ENCODE measurements around the gene MARK2. TPM values are rescaled to one million over a fixed set of nuclear protein-coding genes. Genes with fewer than 3 reads are reported as not detected.

MARK2 gene
- polyA plus RNA-seq, 1 of the 3 experiments (the other 2 are of a cell fraction) = 18.8 TPM

- Histone ChIP-seq H3K9me3 (no peaks in the 10 kb centered on the region), H3K79me2 (ENCODE audit: insufficient read depth) (no peaks in the 10 kb centered on the region), H3F3A (replicated peaks; ENCODE audit: insufficient read depth) (no peaks in the 10 kb centered on the region), H3K9ac (no peak overlapping the region), H3K4me1 (ENCODE audit: control insufficient read depth in 1 of 2, insufficient read depth in 2 of 2, low read depth in 1 of 2, low read length in 1 of 2) (no peaks in the 10 kb centered on the region), H3K36me3 (replicated peaks in 1 of 2; ENCODE audit: control insufficient read depth in 1 of 2, insufficient read depth in 2 of 2, low read length in 1 of 2) (peaks cover 0 to 4% of the 10 kb centered on the region in 2 experiments), H3K27ac (ENCODE audit: low read depth in 2 of 2, low read length in 1 of 2) (no peak overlapping the region), H2AFZ (ENCODE audit: low read depth) (no peak overlapping the region), H3K27me3 (ENCODE audit: insufficient read depth) (no peaks in the 10 kb centered on the region), H3K4me2 (no peak overlapping the region), H3K4me3 (ENCODE audit: low read depth in 2 of 2, low read length in 1 of 2) (no peak overlapping the region), H3K9me2 (no peaks in the 10 kb centered on the region), H4K20me1 (ENCODE audit: insufficient read depth) (no peaks in the 10 kb centered on the region)
- TF ChIP-seq EP300 (IDR thresholded peaks at IDR 0.05; ENCODE audit: borderline replicate concordance in 1 of 2, low read depth in 1 of 2, low read length in 1 of 2) = no peak
- CTCF ChIA-PET = no interaction called here
- no peak for DNase-seq
- POLR2A ChIA-PET = no interaction called here
Observed at GRCh38 chr11:63793161-63793560, 45.7 kb upstream of the MARK2 start.

GRCh38 chr11:63795066-63795465 lies 43.8 kb upstream of the MARK2 start:
- Histone ChIP-seq H3K9me2 (no peaks in the 10 kb centered on the region), H3F3A (replicated peaks; ENCODE audit: insufficient read depth) (no peaks in the 10 kb centered on the region), H3K27ac (ENCODE audit: low read depth in 2 of 2, low read length in 1 of 2) (no peak overlapping the region), H3K4me2 (no peak overlapping the region), H3K27me3 (ENCODE audit: insufficient read depth) (no peaks in the 10 kb centered on the region), H3K4me1 (ENCODE audit: control insufficient read depth in 1 of 2, insufficient read depth in 2 of 2, low read depth in 1 of 2, low read length in 1 of 2) (no peaks in the 10 kb centered on the region), H3K9me3 (no peaks in the 10 kb centered on the region), H4K20me1 (ENCODE audit: insufficient read depth) (no peaks in the 10 kb centered on the region), H3K36me3 (replicated peaks in 1 of 2; ENCODE audit: control insufficient read depth in 1 of 2, insufficient read depth in 2 of 2, low read length in 1 of 2) (peaks cover 0 to 4% of the 10 kb centered on the region in 2 experiments), H3K79me2 (ENCODE audit: insufficient read depth) (no peaks in the 10 kb centered on the region), H3K9ac (no peak overlapping the region), H3K4me3 (ENCODE audit: low read depth in 2 of 2, low read length in 1 of 2) (no peak overlapping the region), H2AFZ (ENCODE audit: low read depth) (no peak overlapping the region)
- ChIA-PET CTCF (no interaction called here), POLR2A (no interaction called here)
- DNase-seq = no peak
- WGBS (ENCODE audit: low lambda C conversion rate) = 93% methylated on average over 11 of the region's 11 CpGs
- TF ChIP-seq CHD2 (IDR thresholded peaks at IDR 0.05; ENCODE audit: low read length, partially characterized antibody) = no peak
- TF ChIP-seq FOXM1 (IDR thresholded peaks at IDR 0.05; ENCODE audit: low read depth) = no peak
- no peak for TF ChIP-seq POLR2AphosphoS5 (IDR thresholded peaks at IDR 0.05; ENCODE audit: low read depth, low read length)
- no peak for TF ChIP-seq MAX (IDR thresholded peaks at IDR 0.05; ENCODE audit: low read depth)
- no peak for TF ChIP-seq MEF2A (IDR thresholded peaks at IDR 0.05; ENCODE audit: borderline replicate concordance, low read depth)
- TF ChIP-seq RCOR1 (IDR thresholded peaks at IDR 0.05; ENCODE audit: low read length) = no peak
- no peak for TF ChIP-seq NFIC (IDR thresholded peaks at IDR 0.05; ENCODE audit: borderline replicate concordance)
- TF ChIP-seq SIN3A (IDR thresholded peaks at IDR 0.05; ENCODE audit: borderline replicate concordance, low read depth, low read length) = no peak
- no peak for TF ChIP-seq GABPA (IDR thresholded peaks at IDR 0.05; ENCODE audit: low read depth)

GRCh38 chr11:63800921-63801320 lies 38.0 kb upstream of the MARK2 start:
- no peak overlapping the region for H3K27ac ChIP-seq (ENCODE audit: low read depth in 2 of 2, low read length in 1 of 2)
- H2AFZ ChIP-seq (ENCODE audit: low read depth) = no peak overlapping the region
- TF ChIP-seq PBX3 (IDR thresholded peaks at IDR 0.05) (no peak), FOSL2 (IDR thresholded peaks at IDR 0.05; ENCODE audit: borderline replicate concordance, low read depth) (no peak), JUND (IDR thresholded peaks at IDR 0.05) (no peak), TAF1 (IDR thresholded peaks at IDR 0.05; ENCODE audit: borderline replicate concordance, low read depth, low read length) (no peak), POLR2AphosphoS5 (IDR thresholded peaks at IDR 0.05; ENCODE audit: low read depth, low read length) (no peak)
- ChIA-PET CTCF (interaction anchor here (0.7 kb wide), 1 partner anchor 29 kb away, joined by 3 read pairs; no protein-coding TSS in a partner anchor), POLR2A (no interaction called here)
- H3K9ac ChIP-seq = no peak overlapping the region
- H3K4me2 ChIP-seq = no peak overlapping the region
- H3K4me1 ChIP-seq (ENCODE audit: control insufficient read depth in 1 of 2, insufficient read depth in 2 of 2, low read depth in 1 of 2, low read length in 1 of 2) = no peaks in the 10 kb centered on the region
- H3K27me3 ChIP-seq (ENCODE audit: insufficient read depth) = no peaks in the 10 kb centered on the region
- no peaks in the 10 kb centered on the region for H3K9me3 ChIP-seq
- H3K36me3 ChIP-seq (replicated peaks in 1 of 2; ENCODE audit: control insufficient read depth in 1 of 2, insufficient read depth in 2 of 2, low read length in 1 of 2) = no peaks in the 10 kb centered on the region
- DNase-seq = no peak
- no peak overlapping the region for H3K4me3 ChIP-seq (ENCODE audit: low read depth in 2 of 2, low read length in 1 of 2)
- no peaks in the 10 kb centered on the region for H3F3A ChIP-seq (replicated peaks; ENCODE audit: insufficient read depth)
- H3K79me2 ChIP-seq (ENCODE audit: insufficient read depth) = no peaks in the 10 kb centered on the region
- 89% methylated on average over 5 of the region's 5 CpGs for WGBS (ENCODE audit: low lambda C conversion rate)
- no peaks in the 10 kb centered on the region for H3K9me2 ChIP-seq
- H4K20me1 ChIP-seq (ENCODE audit: insufficient read depth) = no peaks in the 10 kb centered on the region

Data from SK-N-SH (cell line).